K562 (cell line): ENCODE results near the gene ARHGDIA. TPM values are rescaled to one million over a fixed set of nuclear protein-coding genes. Genes with fewer than 3 reads are reported as not detected.

Experiments used
- EP300 ChIP-seq: IDR thresholded peaks from 2 replicates; pipeline ENCODE4 v1.6.1; 2012; ENCODE audit warnings: low read length, improper control_type of control experiment
- HNRNPUL1 ChIP-seq: fragments of 200-400 bp; formaldehyde crosslinking; IDR thresholded peaks from 2 replicates; pipeline ENCODE4 v1.6.1; 2017; ENCODE audit warnings: low read length
- KHSRP ChIP-seq: fragments of 450-650 bp; IDR thresholded peaks from 2 replicates; pipeline ENCODE4 v1.6.1; 2017
- PHF21A ChIP-seq: fragments of 450-650 bp; IDR thresholded peaks from 2 replicates; pipeline ENCODE4 v1.6.1; 2017; ENCODE audit warnings: low read depth, borderline replicate concordance
- RBM14 ChIP-seq: fragments of 200-400 bp; formaldehyde crosslinking; IDR thresholded peaks from 2 replicates; pipeline ENCODE4 v1.6.1; 2018; ENCODE audit warnings: low read depth, mild to moderate bottlenecking, low read length, moderate library complexity, borderline replicate concordance; ENCODE audit not compliant: insufficient read depth
- ZBED1 ChIP-seq: IDR thresholded peaks from 2 replicates; pipeline ENCODE4 v1.6.1; 2014
- ZFP36 ChIP-seq: fragments of 150-350 bp; IDR thresholded peaks from 2 replicates; pipeline ENCODE4 v1.6.1; 2018; ENCODE audit warnings: low read length, low read depth; ENCODE audit not compliant: partially characterized antibody
- ZNF449 ChIP-seq: fragments of 250-450 bp; sonication (Bioruptor Pico); IDR thresholded peaks from 2 replicates; pipeline ENCODE4 v1.8.0; 2022; ENCODE audit warnings: moderate library complexity, mild to moderate bottlenecking, inconsistent platforms
- polyA plus RNA-seq, 8 experiments: library from polyadenylated mRNA; depleted of rRNA in 4 of 8; stranded (reverse) in 5 of 8; unstranded in 3 of 8; fragments of >200 nt; fragmentation: Nextera tagmentation in 2 of 8; fragmentation: Illumina TruSeq in 1 of 8; extraction: Ambion mirVana in 2 of 8; extraction: Trizol in 1 of 8; gene quantifications; 2 replicates each; pipeline versions ENCODE4 v1.2.1 to v1.2.3, GENCODE V29; 2011 to 2014; ENCODE audit warnings: inconsistent platforms in 1 of 8, missing spikeins in 1 of 8
- total RNA-seq, 7 experiments: library from RNA; depleted of rRNA in 6 of 7; stranded (reverse); fragments of >200 nt in 6 of 7; fragmentation: Illumina TruSeq in 2 of 7; extraction: Trizol in 2 of 7; gene quantifications; 2 replicates each; pipeline versions ENCODE4 v1.2.1 to v1.2.3, GENCODE V29; 2011 to 2021; ENCODE audit warnings: low replicate concordance in 1 of 7
- TF ChIP-seq, protein P1 (sequence below): fragments of 200-800 bp; sonication (Bioruptor generic); IDR thresholded peaks from 2 replicates; pipeline ENCODE4 v1.6.1; 2016; ENCODE audit warnings: missing genetic modification characterization, missing compliant biosample characterization
- TF ChIP-seq, protein P2 (sequence below): fragments of 450-650 bp; formaldehyde crosslinking; IDR thresholded peaks from 2 replicates; pipeline ENCODE4 v1.4.0; 2022; ENCODE audit warnings: missing genetic modification characterization
- TF ChIP-seq, protein P3 (sequence below): fragments of 250-450 bp; sonication (Bioruptor Pico); IDR thresholded peaks from 2 replicates; pipeline ENCODE4 v1.5.0; 2022; ENCODE audit warnings: mild to moderate bottlenecking

The ARHGDIA gene
- total and polyA plus RNA-seq, 9 of the 15 experiments (the other 6 are each of a cell fraction or from before 2014, with no cell fraction given): 9.6 to 340 (median 97.6) TPM

GRCh38 chr17:81821603-81822311 lies 49.4 kb downstream of the ARHGDIA start (continued):
- TF ChIP-seq, protein P1, sequence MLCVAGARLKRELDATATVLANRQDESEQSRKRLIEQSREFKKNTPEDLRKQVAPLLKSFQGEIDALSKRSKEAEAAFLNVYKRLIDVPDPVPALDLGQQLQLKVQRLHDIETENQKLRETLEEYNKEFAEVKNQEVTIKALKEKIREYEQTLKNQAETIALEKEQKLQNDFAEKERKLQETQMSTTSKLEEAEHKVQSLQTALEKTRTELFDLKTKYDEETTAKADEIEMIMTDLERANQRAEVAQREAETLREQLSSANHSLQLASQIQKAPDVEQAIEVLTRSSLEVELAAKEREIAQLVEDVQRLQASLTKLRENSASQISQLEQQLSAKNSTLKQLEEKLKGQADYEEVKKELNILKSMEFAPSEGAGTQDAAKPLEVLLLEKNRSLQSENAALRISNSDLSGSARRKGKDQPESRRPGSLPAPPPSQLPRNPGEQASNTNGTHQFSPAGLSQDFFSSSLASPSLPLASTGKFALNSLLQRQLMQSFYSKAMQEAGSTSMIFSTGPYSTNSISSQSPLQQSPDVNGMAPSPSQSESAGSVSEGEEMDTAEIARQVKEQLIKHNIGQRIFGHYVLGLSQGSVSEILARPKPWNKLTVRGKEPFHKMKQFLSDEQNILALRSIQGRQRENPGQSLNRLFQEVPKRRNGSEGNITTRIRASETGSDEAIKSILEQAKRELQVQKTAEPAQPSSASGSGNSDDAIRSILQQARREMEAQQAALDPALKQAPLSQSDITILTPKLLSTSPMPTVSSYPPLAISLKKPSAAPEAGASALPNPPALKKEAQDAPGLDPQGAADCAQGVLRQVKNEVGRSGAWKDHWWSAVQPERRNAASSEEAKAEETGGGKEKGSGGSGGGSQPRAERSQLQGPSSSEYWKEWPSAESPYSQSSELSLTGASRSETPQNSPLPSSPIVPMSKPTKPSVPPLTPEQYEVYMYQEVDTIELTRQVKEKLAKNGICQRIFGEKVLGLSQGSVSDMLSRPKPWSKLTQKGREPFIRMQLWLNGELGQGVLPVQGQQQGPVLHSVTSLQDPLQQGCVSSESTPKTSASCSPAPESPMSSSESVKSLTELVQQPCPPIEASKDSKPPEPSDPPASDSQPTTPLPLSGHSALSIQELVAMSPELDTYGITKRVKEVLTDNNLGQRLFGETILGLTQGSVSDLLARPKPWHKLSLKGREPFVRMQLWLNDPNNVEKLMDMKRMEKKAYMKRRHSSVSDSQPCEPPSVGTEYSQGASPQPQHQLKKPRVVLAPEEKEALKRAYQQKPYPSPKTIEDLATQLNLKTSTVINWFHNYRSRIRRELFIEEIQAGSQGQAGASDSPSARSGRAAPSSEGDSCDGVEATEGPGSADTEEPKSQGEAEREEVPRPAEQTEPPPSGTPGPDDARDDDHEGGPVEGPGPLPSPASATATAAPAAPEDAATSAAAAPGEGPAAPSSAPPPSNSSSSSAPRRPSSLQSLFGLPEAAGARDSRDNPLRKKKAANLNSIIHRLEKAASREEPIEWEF (CRISPR knock-in tag): no peak
- no peak for TF ChIP-seq ZNF449 (CRISPR knock-in tag)
- TF ChIP-seq RBM14: no peak
- TF ChIP-seq ZFP36: peak; percentile 75
- no peak for TF ChIP-seq KHSRP
- TF ChIP-seq EP300: peak; percentile 81
- no peak for TF ChIP-seq HNRNPUL1
- TF ChIP-seq, protein P2, sequence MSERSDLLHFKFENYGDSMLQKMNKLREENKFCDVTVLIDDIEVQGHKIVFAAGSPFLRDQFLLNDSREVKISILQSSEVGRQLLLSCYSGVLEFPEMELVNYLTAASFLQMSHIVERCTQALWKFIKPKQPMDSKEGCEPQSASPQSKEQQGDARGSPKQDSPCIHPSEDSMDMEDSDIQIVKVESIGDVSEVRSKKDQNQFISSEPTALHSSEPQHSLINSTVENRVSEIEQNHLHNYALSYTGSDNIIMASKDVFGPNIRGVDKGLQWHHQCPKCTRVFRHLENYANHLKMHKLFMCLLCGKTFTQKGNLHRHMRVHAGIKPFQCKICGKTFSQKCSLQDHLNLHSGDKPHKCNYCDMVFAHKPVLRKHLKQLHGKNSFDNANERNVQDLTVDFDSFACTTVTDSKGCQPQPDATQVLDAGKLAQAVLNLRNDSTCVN: no peak
- peak; percentile 61; the same call in 1 of the 2 replicates for TF ChIP-seq PHF21A
- TF ChIP-seq, protein P3, sequence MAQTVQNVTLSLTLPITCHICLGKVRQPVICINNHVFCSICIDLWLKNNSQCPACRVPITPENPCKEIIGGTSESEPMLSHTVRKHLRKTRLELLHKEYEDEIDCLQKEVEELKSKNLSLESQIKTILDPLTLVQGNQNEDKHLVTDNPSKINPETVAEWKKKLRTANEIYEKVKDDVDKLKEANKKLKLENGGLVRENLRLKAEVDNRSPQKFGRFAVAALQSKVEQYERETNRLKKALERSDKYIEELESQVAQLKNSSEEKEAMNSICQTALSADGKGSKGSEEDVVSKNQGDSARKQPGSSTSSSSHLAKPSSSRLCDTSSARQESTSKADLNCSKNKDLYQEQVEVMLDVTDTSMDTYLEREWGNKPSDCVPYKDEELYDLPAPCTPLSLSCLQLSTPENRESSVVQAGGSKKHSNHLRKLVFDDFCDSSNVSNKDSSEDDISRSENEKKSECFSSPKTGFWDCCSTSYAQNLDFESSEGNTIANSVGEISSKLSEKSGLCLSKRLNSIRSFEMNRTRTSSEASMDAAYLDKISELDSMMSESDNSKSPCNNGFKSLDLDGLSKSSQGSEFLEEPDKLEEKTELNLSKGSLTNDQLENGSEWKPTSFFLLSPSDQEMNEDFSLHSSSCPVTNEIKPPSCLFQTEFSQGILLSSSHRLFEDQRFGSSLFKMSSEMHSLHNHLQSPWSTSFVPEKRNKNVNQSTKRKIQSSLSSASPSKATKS (CRISPR knock-in tag): no peak
- no peak for TF ChIP-seq ZBED1
